CD4-positive, alpha-beta T cell treated with Interleukin-12 subunit alpha and Interleukin-12 subunit beta, for 1 hour (primary cell): Measurements from ENCODE around the gene FAM229B.
"Not testable (repeated sequence)": the region's sequence is repeated elsewhere in the genome, so short reads cannot be mapped to it uniquely, and the experiment has no call there.

ENCODE experiments used
- DNase-seq: peaks from one replicate; pipeline ENCODE4 v3.0.0-alpha.2; 2020

The FAM229B gene, protein sequence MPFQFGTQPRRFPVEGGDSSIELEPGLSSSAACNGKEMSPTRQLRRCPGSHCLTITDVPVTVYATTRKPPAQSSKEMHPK

DNA sequence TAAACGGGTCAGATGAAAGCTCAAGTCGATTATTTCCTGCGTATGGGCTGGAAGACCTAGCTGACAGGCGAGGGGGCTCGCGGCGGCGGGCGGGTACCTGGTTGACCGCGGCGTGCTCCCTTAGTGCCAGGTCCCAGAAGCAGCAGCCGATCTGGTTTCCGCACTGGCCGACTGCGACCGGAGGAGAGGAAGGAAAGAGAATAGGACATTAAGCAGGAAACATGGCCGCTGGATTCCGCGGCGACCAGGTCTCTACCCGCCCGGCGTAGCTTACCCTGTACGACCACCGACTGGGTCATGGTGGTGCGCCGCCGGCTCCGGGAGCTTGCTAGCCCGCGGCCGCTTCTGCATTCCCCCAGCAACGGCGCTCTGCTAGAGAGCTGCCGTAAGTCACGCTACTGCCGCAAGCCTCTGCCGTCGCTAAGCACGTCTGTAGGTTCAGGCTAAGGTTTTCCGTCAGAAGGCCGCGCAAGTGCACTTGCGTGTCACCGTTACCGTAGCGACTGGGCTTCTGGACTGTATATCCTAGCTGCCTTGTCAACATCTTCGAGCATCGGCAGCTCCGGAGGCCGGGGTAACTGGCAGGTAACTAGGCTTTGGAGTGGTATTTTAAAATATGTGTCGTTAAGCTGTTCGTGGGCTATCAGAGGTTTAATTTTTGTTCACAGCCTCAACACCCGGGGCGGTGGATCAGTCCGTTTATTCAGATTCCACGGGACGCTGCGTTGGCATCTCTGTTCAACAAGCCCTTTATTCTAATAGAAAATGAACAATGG lies at the start of gene FAM229B, which contains the start of gene TUBE1:
Gene FAM229B (plus strand): TSS at position 456 of the 776 bp plus-strand sequence. CDS start 11,693 bp downstream, outside the sequence.
Gene TUBE1 (minus strand): TSS at position 347 of the 776 bp plus-strand sequence. CDS start 48 bp downstream, at position 299.
- peak; percentile 93 for DNase-seq

DNA sequence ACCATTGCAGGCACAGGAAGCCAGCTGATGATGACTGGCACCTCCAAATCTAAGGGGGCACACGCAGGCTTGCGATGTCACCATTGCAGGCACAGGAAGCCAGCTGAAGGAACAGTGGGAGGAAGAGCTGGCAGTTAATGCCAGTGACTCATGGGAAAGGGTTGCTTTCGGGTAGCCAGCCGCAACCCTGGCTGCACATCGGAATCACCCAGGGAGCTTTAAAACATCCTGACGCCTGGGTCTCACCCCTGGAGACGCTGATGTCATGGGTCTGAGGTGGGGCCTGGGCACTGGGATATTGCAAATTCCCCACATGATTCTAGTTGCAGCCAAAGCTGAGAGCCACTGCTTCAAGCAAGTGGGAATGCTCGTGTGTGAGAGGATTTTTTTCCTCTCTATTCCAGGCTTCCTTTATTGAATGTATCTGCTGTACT lies 49.6 kb upstream of the FAM229B start:
- DNase-seq = no peak

DNA sequence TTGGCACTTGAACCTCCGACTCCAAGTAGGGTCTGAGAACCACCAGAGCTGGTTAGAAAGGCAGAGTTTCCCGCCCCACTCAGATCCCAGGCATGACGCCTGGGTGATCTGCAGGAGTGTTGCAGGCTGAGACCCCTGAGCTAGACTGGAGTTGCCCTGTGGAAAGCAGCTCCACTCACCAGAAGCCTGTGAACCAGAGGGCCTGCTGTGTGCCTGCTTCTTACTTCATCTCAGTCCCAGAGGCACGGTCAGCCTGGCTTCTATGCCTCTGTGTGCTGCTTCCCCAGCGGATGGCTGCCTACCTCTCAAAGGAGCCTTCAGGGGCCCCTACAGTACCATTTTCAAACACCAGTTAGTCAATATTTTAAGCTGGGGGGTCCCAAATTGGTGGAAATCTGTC lies 49.1 kb upstream of the FAM229B start:
- no peak for DNase-seq

DNA sequence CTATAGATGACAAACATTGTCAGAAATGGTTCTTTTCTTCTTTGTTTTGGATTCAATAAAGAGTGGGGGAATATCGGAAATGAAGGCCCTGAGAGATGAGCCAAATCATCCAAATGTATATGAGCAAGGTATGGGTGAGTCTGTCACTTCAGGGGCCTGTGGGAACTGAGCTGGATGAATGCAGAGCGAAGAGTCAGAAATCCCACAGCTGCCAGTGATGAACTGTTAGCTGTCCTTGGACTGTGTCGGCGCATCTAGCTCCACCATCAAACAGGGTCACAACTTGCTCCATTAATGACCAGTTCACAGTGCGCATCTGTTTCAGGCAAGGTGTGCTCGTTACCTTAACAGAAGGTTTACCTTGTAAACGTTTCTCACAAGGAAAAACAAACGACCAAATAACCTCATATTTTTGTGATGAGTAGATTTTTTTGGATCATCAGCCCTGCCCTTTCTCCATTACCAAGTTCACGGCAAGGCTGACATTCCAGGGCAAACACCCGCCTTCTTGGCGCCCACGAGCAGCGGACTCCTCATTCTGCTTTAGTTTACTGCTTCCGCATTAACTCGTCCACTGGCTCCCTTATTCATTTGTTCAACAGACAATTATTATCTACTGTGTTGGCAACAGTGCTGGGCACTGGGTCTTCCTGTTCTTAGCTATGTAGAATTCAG lies 48.5 kb upstream of the FAM229B start:
- DNase-seq = no peak

DNA sequence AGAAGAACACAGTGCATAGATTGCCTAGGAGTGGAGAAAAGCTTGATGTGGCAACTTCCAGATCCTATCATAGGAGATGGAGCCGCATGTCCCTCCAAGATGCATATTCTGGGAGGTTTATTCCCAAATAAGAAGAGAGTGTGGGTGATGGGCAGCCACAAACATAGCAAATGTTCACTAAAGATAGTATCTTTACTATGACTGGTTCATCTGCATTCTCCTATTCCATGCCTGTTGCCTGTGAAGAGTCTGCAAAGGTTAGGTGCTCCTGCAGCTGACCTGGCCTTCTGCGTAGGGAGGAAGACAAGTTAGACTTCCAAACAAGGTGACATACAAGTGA lies 48.0 kb upstream of the FAM229B start:
- DNase-seq = no peak

DNA sequence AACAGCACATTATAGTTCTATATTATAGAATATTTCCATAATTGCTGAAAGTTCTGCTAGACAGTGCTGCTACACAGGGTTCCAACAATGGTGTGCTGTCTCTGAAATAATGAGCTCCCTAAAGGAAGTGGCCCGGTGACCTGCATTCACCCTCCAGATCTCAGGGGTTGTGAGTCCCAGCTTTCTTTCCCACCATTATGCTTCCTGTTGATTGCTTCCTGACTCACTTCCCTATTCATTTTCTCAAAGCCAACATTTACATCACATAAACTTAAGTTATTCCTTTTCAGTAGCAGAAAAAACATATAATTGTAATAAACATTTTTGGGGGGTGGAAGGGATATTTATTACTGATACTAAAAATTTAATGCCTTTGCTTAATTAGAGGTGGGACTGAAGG lies 46.4 kb upstream of the FAM229B start:
- no peak for DNase-seq

DNA sequence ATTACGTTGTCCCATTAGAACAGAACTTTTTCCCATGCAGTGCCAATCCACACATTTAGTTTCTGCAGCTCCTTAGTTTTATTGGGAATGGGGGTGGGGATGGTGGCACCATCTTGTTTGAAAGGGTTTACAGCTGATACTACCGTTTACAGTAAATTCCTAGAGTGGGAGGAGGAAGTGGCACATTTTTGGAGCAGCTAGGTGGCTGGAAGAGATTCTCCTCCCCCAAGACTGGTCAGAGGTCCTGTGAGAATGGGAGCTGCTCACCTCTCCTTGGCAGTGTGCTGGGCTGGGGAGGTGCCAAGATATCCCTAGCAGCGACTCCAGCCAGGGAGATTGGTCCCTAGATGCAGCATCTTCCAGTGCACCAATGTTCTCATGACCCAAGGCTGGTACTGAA lies 45.9 kb upstream of the FAM229B start:
- no peak for DNase-seq

DNA sequence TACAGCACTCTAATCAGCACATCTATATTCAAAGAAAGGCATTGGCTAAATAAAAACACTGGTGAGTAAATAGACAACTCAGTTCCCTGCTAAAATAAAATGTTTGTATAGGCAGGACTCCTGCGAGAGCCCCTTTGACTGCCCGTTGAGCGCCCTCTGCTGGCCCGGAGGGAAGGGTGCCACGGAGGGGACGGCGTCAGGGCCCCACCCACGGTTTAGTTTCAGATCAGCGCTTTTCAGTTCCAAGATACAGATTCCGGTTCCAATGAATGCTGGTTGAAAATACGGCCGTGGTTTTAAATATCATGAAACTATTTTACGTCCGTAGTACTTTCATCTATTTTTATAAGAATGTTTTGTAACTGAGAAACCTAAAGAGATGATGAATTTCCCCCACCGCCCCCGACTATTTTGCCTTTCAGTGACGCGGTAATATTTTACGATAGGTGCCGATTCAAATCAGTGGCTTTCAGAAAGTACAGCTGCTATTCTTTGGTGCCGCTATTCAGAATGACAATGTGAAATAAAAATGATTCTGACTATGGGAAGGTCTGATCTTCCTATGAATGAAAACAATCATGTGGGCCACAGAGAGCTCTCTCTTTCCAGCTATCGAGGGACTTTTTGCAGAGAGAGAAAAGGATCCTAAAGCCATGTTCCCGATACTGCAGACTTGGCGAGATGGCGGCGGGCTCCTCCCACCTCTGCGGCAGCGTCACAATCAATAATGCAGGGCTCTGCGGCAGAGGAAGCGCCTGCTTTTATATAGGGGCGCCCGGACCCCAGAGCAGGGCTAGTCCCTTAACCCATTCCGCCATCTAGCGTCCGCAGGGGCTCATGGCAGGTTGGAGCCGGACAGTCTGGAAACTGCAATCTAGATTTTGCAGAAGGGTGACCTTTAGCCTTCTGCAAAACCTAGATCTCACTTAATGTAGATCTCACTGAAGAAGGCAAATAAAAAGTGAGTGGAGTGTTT lies 44.1 kb upstream of the FAM229B start:
- peak; percentile 93 for DNase-seq

DNA sequence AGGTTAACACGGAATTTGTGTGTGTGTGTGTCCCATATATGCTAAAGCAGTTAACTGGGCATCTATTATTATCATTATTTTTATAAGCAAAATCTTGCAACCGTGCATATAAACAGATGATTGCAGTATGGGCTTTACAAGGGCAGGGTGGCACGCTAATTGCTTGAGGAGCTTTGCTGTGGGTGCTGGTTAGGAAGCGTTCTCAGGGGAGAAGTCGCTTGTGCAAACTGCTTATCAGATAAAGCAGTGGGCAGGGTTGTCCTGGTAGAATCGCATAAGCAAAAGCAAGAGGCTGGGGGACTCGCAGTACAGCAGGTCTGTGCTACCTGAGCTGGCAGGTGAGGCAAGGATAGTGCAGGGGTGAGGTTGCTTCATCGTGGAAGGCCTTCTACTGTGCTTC lies 43.2 kb upstream of the FAM229B start:
- no peak for DNase-seq

DNA sequence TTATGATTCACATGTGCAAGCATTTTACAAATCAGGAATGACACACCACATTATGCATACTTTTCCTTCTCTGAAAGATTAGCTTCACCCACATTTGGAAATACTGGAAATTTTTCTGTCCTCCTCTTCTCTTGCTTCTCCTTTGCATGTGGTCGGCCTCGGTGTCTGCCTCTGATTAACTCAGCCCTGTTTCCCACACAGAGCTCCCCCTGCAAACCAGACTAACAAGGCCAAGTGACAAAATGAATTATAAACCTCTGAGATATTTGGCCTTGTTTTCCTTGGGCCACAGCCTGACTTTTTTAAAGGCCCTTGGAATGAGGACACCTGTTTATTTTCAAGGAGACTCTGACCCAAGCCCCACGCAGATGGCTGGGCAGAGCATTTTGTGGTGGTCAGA lies 42.5 kb upstream of the FAM229B start:
- no peak for DNase-seq

DNA sequence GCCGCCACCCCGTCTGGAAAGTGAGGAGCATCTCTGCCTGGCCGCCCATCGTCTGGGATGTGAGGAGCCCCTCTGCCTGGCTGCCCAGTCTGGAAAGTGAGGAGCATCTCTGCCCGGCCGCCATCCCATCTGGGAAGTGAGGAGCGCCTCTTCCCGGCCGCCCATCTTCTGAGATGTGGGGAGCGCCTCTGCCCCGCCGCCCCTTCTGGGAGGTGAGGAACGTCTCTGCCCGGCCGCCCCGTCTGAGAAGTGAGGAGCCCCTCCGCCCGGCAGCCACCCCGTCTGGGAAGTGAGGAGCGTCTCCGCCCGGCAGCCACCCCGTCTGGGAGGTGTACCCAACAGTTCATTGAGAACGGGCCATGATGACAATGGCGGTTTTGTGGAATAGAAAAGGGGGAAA lies 39.9 kb upstream of the FAM229B start:
- DNase-seq = not testable (repeated sequence)

DNA sequence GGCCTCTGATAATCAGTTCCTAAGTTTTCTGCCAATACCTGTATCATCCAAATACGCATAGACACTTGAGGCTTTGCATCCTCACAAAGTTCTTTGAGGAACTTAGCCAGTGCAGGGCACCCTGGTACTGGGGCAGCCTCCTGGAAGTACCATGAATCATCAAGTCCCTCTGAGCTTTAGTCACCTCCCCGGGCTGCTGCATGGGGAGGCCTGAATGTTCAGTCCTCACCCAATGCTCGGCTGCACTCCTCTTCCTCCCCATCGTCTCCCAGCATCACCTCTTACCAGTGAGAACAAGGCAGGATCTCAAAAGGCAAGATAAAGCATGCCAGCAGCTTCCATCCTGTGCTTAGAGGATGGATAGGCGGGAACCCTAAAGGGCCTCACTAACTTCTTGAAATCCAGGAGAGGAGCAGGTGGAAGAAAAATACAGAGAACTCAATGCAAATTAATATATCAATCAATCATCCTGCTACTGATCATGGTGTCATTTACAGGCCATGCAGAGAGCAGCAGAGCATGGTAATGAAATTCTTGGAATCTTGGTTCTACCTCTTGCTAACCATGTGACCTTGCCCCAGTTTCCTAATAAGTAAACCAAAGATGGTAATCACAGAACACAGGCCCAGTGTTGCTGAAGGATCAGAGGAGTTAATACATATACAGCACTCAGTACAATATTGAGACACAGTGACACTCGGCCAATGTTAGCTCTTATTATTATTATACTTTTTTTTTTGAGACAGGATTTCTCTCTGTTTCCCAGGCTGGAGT lies 38.2 kb upstream of the FAM229B start:
- DNase-seq = no peak

DNA sequence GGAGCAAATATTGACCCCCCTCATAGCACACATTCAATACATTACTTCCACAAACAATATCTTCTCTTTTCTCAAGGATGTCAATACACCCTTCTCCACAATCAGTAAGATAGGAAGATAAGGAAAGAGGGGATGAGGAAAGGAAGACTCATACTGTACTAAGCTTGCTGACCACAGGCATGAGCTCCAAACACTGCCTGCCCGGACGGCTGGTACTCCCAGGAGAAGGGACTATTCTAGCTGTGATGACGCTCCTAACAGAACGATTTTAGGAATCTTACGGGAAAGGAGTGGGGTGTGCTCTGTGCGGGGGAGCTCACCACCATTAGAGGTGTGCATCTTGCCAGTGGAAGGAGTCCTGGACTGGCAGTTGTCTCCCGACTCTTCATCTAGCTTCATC lies 37.4 kb upstream of the FAM229B start:
- no peak for DNase-seq

DNA sequence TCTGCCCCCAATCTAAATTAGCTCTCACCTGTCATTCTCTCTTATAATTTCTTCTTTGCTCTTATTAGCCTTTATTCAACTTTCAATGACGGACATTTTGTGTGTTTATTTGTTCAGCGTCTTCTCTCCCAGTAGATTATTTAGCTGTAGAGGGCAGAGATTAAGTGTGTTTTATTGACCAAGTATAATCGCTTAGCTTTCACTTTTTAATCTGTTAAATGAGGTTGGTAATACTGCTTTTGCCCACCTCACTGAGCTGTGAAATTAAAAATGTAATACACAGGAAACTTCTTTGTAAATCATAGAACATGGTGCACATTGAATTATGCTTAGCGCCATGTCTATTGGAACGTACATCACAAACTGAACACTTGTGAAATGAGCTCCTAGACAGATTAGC lies 37.0 kb upstream of the FAM229B start:
- DNase-seq = no peak

DNA sequence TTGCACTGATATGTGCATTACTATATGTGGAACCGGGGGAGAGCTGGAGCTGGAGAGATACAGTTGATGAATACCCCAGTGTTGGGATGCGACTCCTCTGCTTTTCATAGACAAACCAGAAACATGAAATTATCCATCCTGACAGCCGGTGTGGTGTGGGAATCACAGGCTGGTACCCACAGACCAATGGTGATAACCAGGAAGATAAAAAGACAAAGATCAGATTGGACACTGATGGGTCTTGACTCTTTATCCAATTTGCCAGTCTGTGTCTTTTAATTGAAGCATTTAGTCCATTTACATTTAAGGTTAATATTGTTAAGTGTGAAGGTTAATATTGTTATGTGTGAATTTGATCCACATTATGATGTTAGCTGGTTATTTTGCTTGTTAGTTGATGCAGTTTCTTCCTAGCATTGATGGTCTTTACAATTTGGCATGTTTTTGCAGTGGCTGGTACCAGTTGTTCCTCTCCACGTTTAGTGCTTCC lies 36.1 kb upstream of the FAM229B start:
- not testable (repeated sequence) for DNase-seq

DNA sequence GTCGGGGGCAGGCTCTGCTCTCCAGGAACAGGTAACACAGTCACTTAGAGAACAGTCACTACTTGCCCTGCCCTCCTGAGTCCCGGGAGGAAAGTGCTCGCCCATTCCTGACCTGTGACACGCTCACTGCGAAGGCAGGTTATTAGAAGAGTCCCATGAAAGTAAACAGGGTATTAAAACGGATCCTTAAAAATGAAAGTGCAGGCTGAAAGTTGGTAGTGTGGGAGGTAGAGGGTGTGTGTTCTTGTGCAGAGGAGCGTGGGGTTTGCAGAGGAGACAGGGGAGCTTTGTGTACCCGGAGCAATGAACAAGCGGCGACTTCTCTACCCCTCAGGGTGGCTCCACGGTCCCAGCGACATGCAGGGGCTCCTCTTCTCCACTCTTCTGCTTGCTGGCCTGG lies 33.4 kb upstream of the FAM229B start, which contains the start of gene CCN6:
Gene CCN6 (plus strand): TSS at position 104 of the 400 bp plus-strand sequence. CDS start 254 bp downstream, at position 358.
- DNase-seq = no peak

DNA sequence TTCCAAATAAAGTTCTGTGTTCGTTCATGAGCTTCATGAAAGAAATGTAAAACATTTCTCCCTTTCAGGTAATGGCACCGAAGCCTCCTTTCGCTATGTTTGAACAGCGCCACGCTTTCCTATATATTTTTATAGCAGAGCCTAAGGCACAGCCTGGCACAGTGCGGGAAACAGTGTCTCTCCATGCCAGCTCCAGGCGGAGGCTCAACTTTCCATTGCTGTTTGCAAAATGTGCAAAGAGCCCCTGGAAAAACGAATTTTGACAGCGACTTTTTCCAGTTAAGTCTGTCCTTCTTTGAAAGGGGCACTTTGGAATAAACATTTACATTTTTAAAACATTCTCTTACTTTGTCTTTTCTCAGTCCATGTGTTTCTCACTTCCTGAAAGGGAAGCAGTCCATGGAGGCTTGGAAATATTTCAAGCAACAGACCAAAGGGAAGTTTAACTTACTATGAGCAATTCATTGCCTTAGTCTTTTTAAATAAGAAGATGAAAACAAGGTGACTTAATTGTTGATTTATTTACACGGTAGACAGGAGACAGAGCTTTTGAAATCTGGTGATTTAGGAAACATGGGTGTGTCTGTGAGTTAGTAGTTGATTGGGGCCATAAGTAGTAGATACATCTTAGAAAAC lies 32.7 kb upstream of the FAM229B start:
- DNase-seq = no peak

DNA sequence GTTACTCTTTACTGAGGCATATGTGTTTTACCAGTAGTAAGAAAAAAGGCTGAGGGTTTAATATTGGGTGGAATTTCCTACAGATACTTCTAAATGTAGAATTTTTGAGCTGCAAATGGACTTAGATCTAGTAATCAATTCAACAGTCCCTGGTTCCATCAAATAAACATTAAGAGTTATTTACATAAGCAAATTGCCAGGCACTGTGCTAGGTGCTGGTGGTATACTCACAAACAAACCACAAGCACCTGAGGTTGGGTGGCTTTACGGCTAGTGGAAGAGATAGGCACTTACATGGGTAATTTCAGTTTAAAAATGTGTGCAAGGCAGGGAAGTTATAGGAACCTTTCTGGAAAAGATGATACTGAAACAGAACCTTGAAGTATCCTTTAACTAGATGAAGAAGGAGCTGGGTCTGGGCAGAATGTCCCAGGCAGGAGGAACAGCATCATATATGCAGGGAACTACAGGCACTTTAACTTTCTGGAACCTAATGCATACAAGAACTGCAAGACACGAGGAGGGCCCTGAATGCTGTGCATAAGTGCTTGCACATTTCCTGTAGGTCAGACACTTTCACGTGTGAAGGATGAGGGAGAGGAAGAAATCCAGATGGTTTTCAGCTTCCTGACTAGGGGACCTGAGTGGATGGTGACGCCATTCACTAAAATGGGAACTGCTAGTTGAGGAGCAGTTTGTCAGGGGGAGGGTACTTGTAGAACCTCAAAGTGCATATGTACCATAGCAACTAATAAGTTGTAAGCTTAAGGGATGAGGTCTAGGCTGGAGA lies 29.0 kb upstream of the FAM229B start:
- no peak for DNase-seq

DNA sequence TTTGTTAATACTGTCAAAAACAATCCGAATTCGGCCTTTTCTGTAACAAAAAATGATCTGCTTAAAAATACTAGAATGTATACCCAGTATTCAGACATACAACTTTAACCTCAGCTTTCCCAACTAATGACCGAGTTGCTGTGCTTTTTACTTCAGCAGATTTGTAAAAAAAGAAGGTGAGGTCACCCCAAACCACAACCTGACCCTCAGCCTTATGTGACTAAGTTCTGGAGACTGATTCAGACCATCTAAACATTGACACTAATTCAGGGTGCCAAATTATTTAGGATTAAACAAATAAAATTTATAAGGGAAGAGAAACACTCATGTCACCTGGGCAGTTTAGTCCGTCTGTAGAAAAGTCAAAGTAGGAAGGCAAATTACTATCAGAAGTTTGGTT lies 25.8 kb upstream of the FAM229B start:
- DNase-seq = no peak

DNA sequence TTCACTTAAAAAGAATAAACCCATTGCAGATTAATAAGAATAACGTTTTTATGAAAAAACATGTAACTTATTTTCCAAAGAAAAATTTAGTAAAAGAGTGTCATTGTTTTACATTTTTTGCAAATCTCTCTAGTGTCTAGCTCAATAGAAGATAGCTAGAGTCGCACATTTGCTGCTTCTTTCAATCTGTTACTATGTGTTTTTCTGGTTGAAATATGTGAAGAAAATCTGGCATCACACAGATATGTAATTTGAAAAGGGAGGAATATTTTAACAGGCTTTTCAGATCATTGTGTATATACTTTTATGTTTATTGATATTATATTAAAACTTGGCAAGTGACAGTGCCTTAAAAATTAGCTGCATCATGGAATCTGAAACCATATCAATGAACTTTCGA lies 24.4 kb upstream of the FAM229B start:
- DNase-seq = no peak
